Kidney (tissue), 14 donors: Measurements from ENCODE around the gene CENPH. TPM values are rescaled to one million over a fixed set of nuclear protein-coding genes. Genes with fewer than 3 reads are reported as not detected.
"Not testable (repeated sequence)": the region's sequence is repeated elsewhere in the genome, so short reads cannot be mapped to it uniquely, and the experiment has no call there.

Experiments
- DNase-seq, 5 donors: peaks; one replicate each; pipeline ENCODE4 v3.0.0-alpha.2; 2013 to 2020
- FAIRE-seq: peaks from 2 replicates; lab custom pipeline; 2012; peaks lifted over from hg19 to GRCh38; lab: Jason Lieb, UNC
- H3K27ac ChIP-seq, 2 donors: one replicate each; pipeline ENCODE4 v1.7.0; 2013; ENCODE audit warnings: low read depth in 2 of 2, low read length in 2 of 2, inconsistent platforms in 1 of 2
- H3K27me3 ChIP-seq: one replicate; pipeline ENCODE4 v1.7.1; 2013; ENCODE audit warnings: low read length, inconsistent platforms; ENCODE audit not compliant: control insufficient read depth, insufficient read depth
- H3K36me3 ChIP-seq, 3 donors: one replicate each; pipeline versions ENCODE4 v1.7.0 to v1.7.1; 2013; ENCODE audit warnings: low read length in 3 of 3, control low read depth in 1 of 3, inconsistent platforms in 1 of 3; ENCODE audit not compliant: insufficient read depth in 3 of 3, control insufficient read depth in 2 of 3
- H3K4me1 ChIP-seq, 3 donors: one replicate each; pipeline versions ENCODE4 v1.7.0 to v1.7.1; 2013; ENCODE audit warnings: low read length in 3 of 3, inconsistent platforms in 1 of 3, low read depth in 1 of 3; ENCODE audit not compliant: control insufficient read depth in 2 of 3, insufficient read depth in 2 of 3
- H3K4me3 ChIP-seq, 3 donors: one replicate each; pipeline versions ENCODE4 v1.7.0 to v1.8.1; 2013; ENCODE audit warnings: low read length in 3 of 3, control low read depth in 1 of 3, inconsistent platforms in 1 of 3
- H3K9ac ChIP-seq, 3 donors: one replicate each; pipeline versions ENCODE4 v1.7.0 to v1.7.1; 2013; ENCODE audit warnings: low read length in 3 of 3, control low read depth in 1 of 3, inconsistent platforms in 1 of 3
- H3K9me3 ChIP-seq, 3 donors: one replicate each; pipeline versions ENCODE4 v1.7.0 to v1.7.1; 2013; ENCODE audit warnings: low read length in 3 of 3, control low read depth in 1 of 3, inconsistent platforms in 1 of 3; ENCODE audit not compliant: control insufficient read depth in 2 of 3, insufficient read depth in 1 of 3
- intact Hi-C: fragments of 100-400 bp; cut with DNase I; formaldehyde crosslinking; loops from one replicate; pipeline ENCODE4 v1.11.1; 2022
- polyA plus RNA-seq: library from polyadenylated mRNA; stranded (reverse); fragments of 350-450 nt; fragmentation: Illumina TruSeq; extraction: RNeasy Lipid Tissue Mini Kit (QIAGEN cat#74804); gene quantifications from one replicate; pipeline ENCODE4 v1.2.3, GENCODE V29; 2014; ENCODE audit warnings: low read depth, low replicate concordance; ENCODE audit not compliant: insufficient read depth
- total RNA-seq: library from RNA; stranded (reverse); fragmentation: NEBNext Ultra II Directional; extraction: Animal tissue kit (Norgen Biotek cat#: 25700); gene quantifications from one replicate; pipeline ENCODE4 v1.2.1, GENCODE V29; 2021
- TF ChIP-seq, protein P1 (sequence below): IDR thresholded peaks from 3 replicates; pipeline ENCODE4 v1.5.1; 2012; ENCODE audit warnings: mild to moderate bottlenecking, moderate library complexity, borderline replicate concordance; ENCODE audit not compliant: insufficient read depth; ENCODE audit errors: extremely low read depth
- donor health status: control.
- donor health status: control.
- donor health status: control.
- donor health status: control.
- donor health status: control.
- donor health status: DM: yes; HTN: yes; CAD: no.
- donor health status: Normal renal cell carcinoma (clear cell type).

CENPH gene
- total and polyA plus RNA-seq, 2 donors from 2014 or later: 1.5 to 3.1 TPM

DNA sequence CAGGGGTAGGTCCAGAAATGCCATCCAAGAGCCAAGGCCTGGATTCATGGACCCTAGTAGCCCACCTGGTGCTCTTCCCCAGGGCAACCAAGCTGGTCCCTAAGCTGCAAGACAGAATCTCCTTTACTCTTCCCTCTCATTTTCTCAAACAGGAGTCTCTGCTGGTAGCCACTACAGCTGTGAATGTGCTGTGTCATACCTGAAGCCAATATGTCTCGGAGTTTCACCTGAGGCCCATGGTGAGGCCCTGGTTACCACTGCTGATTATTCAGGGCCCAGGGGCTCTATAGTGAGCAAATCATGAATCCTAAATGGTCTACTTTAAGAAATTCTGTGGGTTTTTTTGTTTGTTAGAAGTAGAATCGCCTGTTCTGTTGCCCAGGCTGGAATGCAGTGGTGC is 61.2 kb downstream of the CENPH start:
- H3K9ac ChIP-seq: no peak overlapping the region
- intact Hi-C loops: no loop called here
- DNase-seq: no peak
- no peak overlapping the region for H3K27ac ChIP-seq
- H3K4me3 ChIP-seq: no peak overlapping the region
- TF ChIP-seq, protein P1, sequence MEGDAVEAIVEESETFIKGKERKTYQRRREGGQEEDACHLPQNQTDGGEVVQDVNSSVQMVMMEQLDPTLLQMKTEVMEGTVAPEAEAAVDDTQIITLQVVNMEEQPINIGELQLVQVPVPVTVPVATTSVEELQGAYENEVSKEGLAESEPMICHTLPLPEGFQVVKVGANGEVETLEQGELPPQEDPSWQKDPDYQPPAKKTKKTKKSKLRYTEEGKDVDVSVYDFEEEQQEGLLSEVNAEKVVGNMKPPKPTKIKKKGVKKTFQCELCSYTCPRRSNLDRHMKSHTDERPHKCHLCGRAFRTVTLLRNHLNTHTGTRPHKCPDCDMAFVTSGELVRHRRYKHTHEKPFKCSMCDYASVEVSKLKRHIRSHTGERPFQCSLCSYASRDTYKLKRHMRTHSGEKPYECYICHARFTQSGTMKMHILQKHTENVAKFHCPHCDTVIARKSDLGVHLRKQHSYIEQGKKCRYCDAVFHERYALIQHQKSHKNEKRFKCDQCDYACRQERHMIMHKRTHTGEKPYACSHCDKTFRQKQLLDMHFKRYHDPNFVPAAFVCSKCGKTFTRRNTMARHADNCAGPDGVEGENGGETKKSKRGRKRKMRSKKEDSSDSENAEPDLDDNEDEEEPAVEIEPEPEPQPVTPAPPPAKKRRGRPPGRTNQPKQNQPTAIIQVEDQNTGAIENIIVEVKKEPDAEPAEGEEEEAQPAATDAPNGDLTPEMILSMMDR: no peak
- no peaks in the 10 kb centered on the region for H3K27me3 ChIP-seq
- H3K36me3 ChIP-seq: no peaks in the 10 kb centered on the region
- no peak for FAIRE-seq
- H3K4me1 ChIP-seq: no peaks in the 10 kb centered on the region
- H3K9me3 ChIP-seq: peaks cover 0 to 3% (median 0%) of the 10 kb centered on the region in 3 donors

DNA sequence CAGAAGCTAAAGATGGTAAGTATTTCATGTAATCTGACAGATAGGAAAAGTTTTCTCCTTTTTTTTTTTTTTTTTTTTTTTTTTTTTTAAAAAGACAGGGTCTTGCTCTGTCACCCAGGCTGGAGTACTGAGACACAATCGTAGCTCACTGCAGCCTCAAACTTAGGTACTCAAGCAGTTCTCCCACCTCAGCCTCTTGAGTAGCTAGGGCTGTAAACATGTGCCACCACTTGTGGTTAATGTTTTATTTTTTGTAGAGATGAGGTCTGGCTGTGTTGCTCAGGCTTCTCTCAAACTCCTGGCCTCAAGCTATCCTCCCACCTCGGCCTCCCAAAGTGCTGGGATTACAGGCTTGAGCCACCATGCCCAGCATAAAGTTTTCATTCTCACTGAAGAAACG is 63.1 kb downstream of the CENPH start:
- Histone ChIP-seq H3K9ac (no peak overlapping the region), H3K4me3 (no peak overlapping the region), H3K36me3 (peaks cover 0 to 3% (median 2%) of the 10 kb centered on the region in 3 donors), H3K9me3 (peaks cover 0 to 3% (median 0%) of the 10 kb centered on the region in 3 donors), H3K27me3 (no peaks in the 10 kb centered on the region), H3K4me1 (no peaks in the 10 kb centered on the region), H3K27ac (no peak overlapping the region)
- TF ChIP-seq, protein P1: no peak
- intact Hi-C loops: no loop called here
- no peak for FAIRE-seq
- DNase-seq: no peak

DNA sequence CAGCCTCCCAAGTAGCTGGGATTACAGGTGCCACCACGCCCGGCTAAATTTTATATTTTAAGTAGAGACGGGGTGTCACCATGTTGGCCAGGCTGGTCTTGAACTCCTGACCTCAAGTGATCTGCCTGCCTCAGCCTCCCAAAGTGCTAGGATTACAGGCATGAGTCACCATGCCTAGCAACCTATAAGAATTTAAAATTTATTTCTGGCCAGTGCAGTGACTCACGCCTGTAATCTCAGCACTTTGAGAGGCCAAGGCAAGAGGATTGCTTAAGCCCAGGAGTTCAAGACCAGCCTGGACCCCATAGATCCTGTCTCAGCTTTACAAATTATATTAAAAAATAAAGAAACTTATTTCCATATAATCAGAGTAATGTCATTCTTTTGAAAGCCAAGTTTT is 66.6 kb downstream of the CENPH start:
- FAIRE-seq, H3K9ac ChIP-seq, H3K27ac ChIP-seq, H3K4me3 ChIP-seq, intact Hi-C loops, DNase-seq, H3K27me3 ChIP-seq, H3K36me3 ChIP-seq, H3K9me3 ChIP-seq, H3K4me1 ChIP-seq: not testable (repeated sequence)

DNA sequence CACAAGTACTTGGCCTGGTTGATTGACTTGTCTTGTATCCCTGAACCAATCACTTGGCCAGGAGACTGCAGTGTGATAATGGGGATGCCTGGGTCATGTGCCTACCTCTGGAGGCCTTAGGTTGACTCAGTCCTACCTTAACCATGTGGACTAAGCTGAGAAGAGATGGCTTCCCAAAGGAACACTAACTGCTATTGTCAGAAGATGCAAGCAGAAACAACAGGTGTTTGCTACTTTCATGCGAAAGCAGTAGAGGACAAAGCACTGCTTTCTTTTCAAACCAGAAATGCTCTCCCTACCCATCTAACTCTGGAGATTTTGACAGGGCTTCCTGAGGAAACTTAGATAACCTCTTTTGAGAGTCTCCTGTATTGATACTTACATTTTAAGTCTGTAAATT is 68.2 kb downstream of the CENPH start:
- Histone ChIP-seq H3K27ac (no peak overlapping the region), H3K4me3 (no peak overlapping the region), H3K9ac (no peak overlapping the region), H3K4me1 (no peaks in the 10 kb centered on the region), H3K27me3 (no peaks in the 10 kb centered on the region), H3K36me3 (peaks cover 2 to 15% (median 6%) of the 10 kb centered on the region in 3 donors), H3K9me3 (no peaks in the 10 kb centered on the region)
- DNase-seq (no peak), FAIRE-seq (no peak)
- intact Hi-C loops: no loop called here
- TF ChIP-seq, protein P1: no peak

Other genes with a start within 250 kb of the CENPH start
- gene SLC30A5, start 95.6 kb upstream of the CENPH start, total RNA-seq: 53.3 TPM
- 36.1 TPM for gene SLC30A5, start 95.6 kb upstream of the CENPH start, polyA plus RNA-seq
- gene CCNB1, start 22.4 kb upstream of the CENPH start, total RNA-seq: 5.9 TPM
- gene CCNB1, start 22.4 kb upstream of the CENPH start, polyA plus RNA-seq: 5.1 TPM
- gene CDK7, start 45.3 kb downstream of the CENPH start, total RNA-seq: 22.7 TPM
- gene CDK7, start 45.3 kb downstream of the CENPH start, polyA plus RNA-seq: 29.4 TPM
- 10.6 TPM for gene CCDC125, start 143.2 kb downstream of the CENPH start, total RNA-seq
- 4.5 TPM for gene CCDC125, start 143.2 kb downstream of the CENPH start, polyA plus RNA-seq
- 31.1 TPM for gene AK6, start 179.9 kb downstream of the CENPH start, total RNA-seq
- 73.7 TPM for gene AK6, start 179.9 kb downstream of the CENPH start, polyA plus RNA-seq
- 42.4 TPM for gene TAF9, start 179.9 kb downstream of the CENPH start, total RNA-seq
- 46.4 TPM for gene TAF9, start 179.9 kb downstream of the CENPH start, polyA plus RNA-seq
- 26.6 TPM for gene RAD17, start 180.2 kb downstream of the CENPH start, total RNA-seq
- gene RAD17, start 180.2 kb downstream of the CENPH start, polyA plus RNA-seq: 19.7 TPM
- 41.2 TPM for gene MARVELD2, start 225.5 kb downstream of the CENPH start, total RNA-seq
- 8.5 TPM for gene MARVELD2, start 225.5 kb downstream of the CENPH start, polyA plus RNA-seq